ENCODE measurements around the gene ZNF540. TPM values are rescaled to one million over a fixed set of nuclear protein-coding genes. Genes with fewer than 3 reads are reported as not detected.
"Not testable (repeated sequence)": the region's sequence is repeated elsewhere in the genome, so short reads cannot be mapped to it uniquely, and the experiment has no call there.

Gene ZNF540
- total RNA-seq, 1 donor = 0.86 TPM

DNA sequence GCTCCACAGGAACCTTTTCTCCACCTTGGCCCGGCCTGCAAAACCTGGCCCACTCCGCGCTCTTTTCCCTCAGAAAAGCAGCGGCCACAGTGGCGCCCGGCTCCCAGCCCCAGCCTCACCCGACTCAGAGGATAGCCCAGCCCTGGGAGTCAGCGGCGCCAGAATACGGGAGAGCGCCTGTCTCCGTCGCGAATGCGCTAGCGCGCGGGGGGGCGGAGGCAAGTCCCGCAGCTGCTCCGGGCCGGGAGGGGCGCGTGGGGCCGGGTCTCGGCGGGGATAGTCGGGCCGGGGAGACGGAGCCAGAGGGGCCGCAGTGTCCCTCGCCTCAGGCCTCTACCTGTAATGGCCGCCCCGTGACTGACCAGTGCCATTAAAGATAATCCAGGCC, 60.6 kb downstream of the ZNF540 start, which contains the start of gene ZFP30:
Gene ZFP30, minus strand, starts transcription at position 165 of the 388 bp plus-strand sequence. CDS start 7,643 bp downstream, outside the sequence.
- TF ChIP-seq, protein P1, sequence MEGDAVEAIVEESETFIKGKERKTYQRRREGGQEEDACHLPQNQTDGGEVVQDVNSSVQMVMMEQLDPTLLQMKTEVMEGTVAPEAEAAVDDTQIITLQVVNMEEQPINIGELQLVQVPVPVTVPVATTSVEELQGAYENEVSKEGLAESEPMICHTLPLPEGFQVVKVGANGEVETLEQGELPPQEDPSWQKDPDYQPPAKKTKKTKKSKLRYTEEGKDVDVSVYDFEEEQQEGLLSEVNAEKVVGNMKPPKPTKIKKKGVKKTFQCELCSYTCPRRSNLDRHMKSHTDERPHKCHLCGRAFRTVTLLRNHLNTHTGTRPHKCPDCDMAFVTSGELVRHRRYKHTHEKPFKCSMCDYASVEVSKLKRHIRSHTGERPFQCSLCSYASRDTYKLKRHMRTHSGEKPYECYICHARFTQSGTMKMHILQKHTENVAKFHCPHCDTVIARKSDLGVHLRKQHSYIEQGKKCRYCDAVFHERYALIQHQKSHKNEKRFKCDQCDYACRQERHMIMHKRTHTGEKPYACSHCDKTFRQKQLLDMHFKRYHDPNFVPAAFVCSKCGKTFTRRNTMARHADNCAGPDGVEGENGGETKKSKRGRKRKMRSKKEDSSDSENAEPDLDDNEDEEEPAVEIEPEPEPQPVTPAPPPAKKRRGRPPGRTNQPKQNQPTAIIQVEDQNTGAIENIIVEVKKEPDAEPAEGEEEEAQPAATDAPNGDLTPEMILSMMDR (IDR thresholded peaks at IDR 0.05; ENCODE audit: insufficient read depth, low read depth, low read length) = no peak
- peak; percentile 90 for DNase-seq (ENCODE audit: low read depth)
- H3K4me3 ChIP-seq (ENCODE audit: low read depth, low read length) = peak within 1 kb of the TSS; percentile 88

DNA sequence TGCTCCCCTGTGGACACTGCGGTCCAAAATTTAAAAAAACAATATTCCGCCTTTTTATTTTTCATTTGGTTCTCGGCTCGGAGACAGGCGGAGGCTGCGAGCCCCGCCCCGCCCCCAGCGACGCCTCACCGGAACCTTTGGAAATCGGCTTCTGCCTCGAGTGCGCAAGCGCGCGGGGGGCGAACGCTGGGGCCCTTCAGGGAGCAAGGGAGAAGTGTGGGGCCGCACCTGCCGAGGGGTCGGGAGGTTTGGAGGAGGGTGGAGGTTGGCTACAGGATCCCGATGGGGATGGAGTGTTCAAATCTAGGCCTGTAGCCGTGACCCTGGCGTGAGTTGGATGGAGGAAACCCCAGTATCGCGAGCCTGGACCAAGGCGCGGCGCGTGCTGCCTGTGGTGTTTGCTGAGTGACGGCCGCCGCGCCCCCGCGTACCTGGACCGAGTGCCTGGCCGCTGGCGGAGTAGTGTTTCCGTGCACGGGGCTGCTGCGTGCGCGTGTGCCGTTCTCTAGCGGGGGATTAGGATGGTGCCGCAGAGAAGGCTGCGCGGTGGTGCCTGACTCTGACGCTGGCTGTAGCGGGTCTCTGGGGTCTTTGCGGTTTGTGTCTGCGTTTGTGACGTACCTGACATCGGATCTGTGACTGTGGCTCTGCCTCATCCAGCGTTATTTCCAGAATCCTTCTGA, 61.2 kb downstream of the ZNF540 start:
- DNase-seq (ENCODE audit: low read depth) = peak; percentile 83
- H3K4me3 ChIP-seq (ENCODE audit: low read depth, low read length) = peak overlapping the region; percentile 88
- TF ChIP-seq, protein P1 (IDR thresholded peaks at IDR 0.05; ENCODE audit: insufficient read depth, low read depth, low read length) = no peak

GRCh38 chr19:37657157-37657556, 62.5 kb downstream of the ZNF540 start:
- not testable (repeated sequence) for DNase-seq (ENCODE audit: low read depth)

More at GRCh38 chr19:37657157-37657556, 62.5 kb downstream of the ZNF540 start:
- H3K4me3 ChIP-seq (ENCODE audit: low read depth, low read length) = not testable (repeated sequence)

Other genes starting within 250 kb of the ZNF540 start
- gene ZNF527, start 223.8 kb upstream of the ZNF540 start, total RNA-seq = 3.9 and 5.6 TPM in 2 replicates
- 6.1 and 8.2 TPM in 2 replicates for gene ZNF569, start 127.4 kb upstream of the ZNF540 start, total RNA-seq
- gene ZNF570, start 125.5 kb upstream of the ZNF540 start, total RNA-seq = 7.7 and 11.2 TPM in 2 replicates
- gene ZNF793, start 87.9 kb upstream of the ZNF540 start, total RNA-seq = 0.64 and 2.6 TPM in 2 replicates
- gene ZNF571, start 84 bp upstream of the ZNF540 start, total RNA-seq = 1.6 and 2.6 TPM in 2 replicates
- gene ZFP30, start 60.6 kb downstream of the ZNF540 start, total RNA-seq = 21.6 and 25.1 TPM in 2 replicates
- gene ZNF607, start 124.9 kb downstream of the ZNF540 start, total RNA-seq = 1.6 and 4.3 TPM in 2 replicates
- gene ZNF573, start 184.7 kb downstream of the ZNF540 start, total RNA-seq = 4.8 and 6.0 TPM in 2 replicates

All from fibroblast of villous mesenchyme (primary cell).